ENCODE data around the gene ILKAP.

The ILKAP gene

DNA sequence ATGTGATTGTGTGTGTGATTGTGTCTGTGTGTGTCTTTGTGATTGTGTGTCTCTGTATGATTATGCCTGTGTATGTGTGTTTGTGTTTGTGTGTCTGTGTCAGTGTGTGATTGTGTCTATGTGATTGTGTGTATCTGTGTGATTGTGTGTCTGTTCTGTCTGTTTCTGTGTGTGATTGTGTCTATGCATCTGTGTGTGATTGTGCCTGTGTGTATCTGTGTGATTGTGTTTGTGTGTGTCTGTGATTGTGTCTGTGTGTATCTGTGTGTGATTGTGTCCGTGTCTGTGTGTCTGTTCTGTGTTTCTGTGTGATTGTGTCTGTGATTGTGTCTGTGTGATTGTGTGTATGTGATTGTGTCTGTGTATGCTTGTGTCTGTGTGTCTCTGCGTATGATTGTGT lies 77.2 kb downstream of the ILKAP start:
- no peaks in the 10 kb centered on the region for H3K79me2 ChIP-seq (ENCODE audit: insufficient read depth, low read depth)
- no peak overlapping the region for H3K27ac ChIP-seq
- TF ChIP-seq CTCF (conservative IDR thresholded peaks at IDR 0.05; ENCODE audit: low read depth, low read length): no peak
- no peak overlapping the region for H3K4me2 ChIP-seq
- H4K20me1 ChIP-seq (ENCODE audit: insufficient read depth): no peaks in the 10 kb centered on the region
- H3K4me3 ChIP-seq (IDR thresholded peaks at IDR 0.05; ENCODE audit: insufficient read depth, low read depth, low read length): no peak overlapping the region
- no peaks in the 10 kb centered on the region for H3K36me3 ChIP-seq (ENCODE audit: insufficient read depth)
- no peak overlapping the region for H3K9ac ChIP-seq
- no peaks in the 10 kb centered on the region for H3K4me1 ChIP-seq (ENCODE audit: low read depth, poor library complexity, severe bottlenecking)
- H2AFZ ChIP-seq (ENCODE audit: low read depth): no peak overlapping the region
- H3K27me3 ChIP-seq (ENCODE audit: insufficient read depth, low read depth): peaks cover 2% of the 10 kb centered on the region; the same call in 1 of the 2 replicates

DNA sequence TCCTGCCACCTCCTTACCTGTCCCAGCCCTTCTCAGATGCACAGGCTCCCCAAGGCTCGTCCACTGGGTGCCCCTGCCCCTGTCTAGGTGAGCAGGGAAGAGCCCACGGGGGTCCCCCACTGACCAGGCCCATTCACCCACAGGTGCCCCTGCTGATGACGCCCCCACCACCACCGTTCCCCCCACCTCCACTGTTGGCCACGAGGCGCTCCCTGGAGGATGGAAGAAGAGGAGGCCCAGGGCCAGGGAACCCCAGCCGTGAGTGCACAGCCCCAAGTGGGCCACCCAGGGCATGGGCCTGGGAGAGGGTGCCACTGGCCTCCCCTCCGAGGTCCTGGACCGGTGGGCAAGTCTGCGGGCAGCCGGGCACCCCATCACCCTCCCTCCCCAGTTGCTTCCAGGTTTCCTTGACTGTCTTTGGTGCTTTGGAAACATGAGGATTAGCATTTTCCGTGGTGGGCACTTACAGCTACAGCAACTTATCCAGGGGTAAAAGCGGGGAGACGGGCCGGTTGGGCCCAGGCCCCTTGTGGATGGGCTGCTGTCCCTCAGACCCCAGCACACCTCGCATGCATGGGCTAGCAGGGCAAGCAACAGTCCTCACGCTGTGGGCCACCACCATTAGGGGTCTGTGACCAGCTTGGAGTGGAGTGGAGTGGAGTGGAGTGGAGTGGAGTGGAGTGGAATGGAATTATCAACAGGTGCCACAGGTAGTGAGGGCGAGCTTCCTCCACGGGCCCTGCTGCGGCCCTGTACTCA lies 78.2 kb downstream of the ILKAP start:
- no peak overlapping the region for H2AFZ ChIP-seq (ENCODE audit: low read depth)
- no peak overlapping the region for H3K4me2 ChIP-seq
- H3K36me3 ChIP-seq (ENCODE audit: insufficient read depth): no peaks in the 10 kb centered on the region
- no peak overlapping the region for H3K27ac ChIP-seq
- no peak for TF ChIP-seq CTCF (conservative IDR thresholded peaks at IDR 0.05; ENCODE audit: low read depth, low read length)
- no peak overlapping the region for H3K4me3 ChIP-seq (IDR thresholded peaks at IDR 0.05; ENCODE audit: insufficient read depth, low read depth, low read length)
- H3K4me1 ChIP-seq (ENCODE audit: low read depth, poor library complexity, severe bottlenecking): peaks cover 1% of the 10 kb centered on the region
- no peaks in the 10 kb centered on the region for H4K20me1 ChIP-seq (ENCODE audit: insufficient read depth)
- H3K27me3 ChIP-seq (ENCODE audit: insufficient read depth, low read depth): no peaks in the 10 kb centered on the region; the same call in 1 of the 2 replicates
- H3K79me2 ChIP-seq (ENCODE audit: insufficient read depth, low read depth): no peaks in the 10 kb centered on the region
- no peak overlapping the region for H3K9ac ChIP-seq

DNA sequence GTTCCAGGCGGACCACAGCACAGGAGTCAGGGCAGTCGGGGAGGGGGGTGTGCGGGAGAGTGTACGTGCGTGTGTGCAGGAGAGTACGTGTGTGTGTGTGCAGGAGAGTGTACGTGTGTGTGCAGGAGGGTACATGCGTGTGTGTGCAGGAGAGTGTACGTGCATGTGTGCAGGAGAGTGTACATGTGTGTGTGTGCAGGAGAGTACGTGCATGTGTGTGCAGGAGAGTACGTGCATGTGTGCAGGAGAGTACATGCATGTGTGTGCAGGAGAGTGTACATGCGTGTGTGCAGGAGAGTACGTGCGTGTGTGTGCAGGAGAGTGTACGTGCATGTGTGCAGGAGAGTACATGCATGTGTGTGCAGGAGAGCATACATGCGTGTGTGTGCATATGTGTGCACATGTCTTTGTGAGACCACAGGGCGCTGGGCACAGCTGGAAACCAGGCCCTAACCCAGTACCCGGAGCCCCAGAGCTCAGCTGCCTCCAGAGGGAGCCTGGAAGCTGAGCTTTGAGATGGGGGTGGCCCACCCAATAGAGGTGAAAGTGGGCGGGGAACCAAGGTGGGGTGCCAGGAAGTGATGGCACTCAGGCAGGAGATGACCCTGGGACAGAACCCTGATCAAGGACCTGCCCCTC lies 78.9 kb downstream of the ILKAP start:
- no peak overlapping the region for H2AFZ ChIP-seq (ENCODE audit: low read depth)
- no peak overlapping the region for H3K9ac ChIP-seq
- no peaks in the 10 kb centered on the region for H3K79me2 ChIP-seq (ENCODE audit: insufficient read depth, low read depth)
- no peak overlapping the region for H3K27ac ChIP-seq
- H3K36me3 ChIP-seq (ENCODE audit: insufficient read depth): no peaks in the 10 kb centered on the region
- peaks cover 8% of the 10 kb centered on the region for H3K4me1 ChIP-seq (ENCODE audit: low read depth, poor library complexity, severe bottlenecking)
- no peak overlapping the region for H3K4me3 ChIP-seq (IDR thresholded peaks at IDR 0.05; ENCODE audit: insufficient read depth, low read depth, low read length)
- no peaks in the 10 kb centered on the region for H4K20me1 ChIP-seq (ENCODE audit: insufficient read depth)
- H3K27me3 ChIP-seq (ENCODE audit: insufficient read depth, low read depth): no peaks in the 10 kb centered on the region; the same call in 1 of the 2 replicates
- no peak for TF ChIP-seq CTCF (conservative IDR thresholded peaks at IDR 0.05; ENCODE audit: low read depth, low read length)
- H3K4me2 ChIP-seq: no peak overlapping the region

DNA sequence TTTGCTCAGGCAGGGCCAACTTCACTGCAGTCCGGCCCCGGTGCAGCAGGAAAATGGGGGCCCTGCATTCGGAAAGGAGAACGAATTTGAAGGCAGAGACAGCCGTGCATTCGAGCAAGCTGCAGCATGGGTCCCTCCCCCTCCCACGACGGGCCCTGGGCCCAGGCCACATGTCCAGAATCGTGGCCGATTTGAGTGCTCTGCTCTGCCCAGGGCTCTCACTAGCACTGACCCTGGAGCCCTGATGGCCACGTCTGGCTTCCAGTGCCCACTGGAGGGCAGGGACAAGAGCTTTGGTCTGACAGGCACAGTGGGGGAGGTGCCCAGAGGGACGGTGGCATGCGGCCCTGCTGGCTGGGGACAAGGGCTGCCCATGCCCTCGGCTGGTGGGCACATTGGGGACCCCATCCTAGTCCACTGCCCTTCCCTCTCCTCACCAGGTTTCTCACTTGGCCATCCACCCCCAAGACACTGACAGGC lies 79.5 kb downstream of the ILKAP start:
- no peak overlapping the region for H3K4me3 ChIP-seq (IDR thresholded peaks at IDR 0.05; ENCODE audit: insufficient read depth, low read depth, low read length)
- H2AFZ ChIP-seq (ENCODE audit: low read depth): no peak overlapping the region
- no peak for TF ChIP-seq CTCF (conservative IDR thresholded peaks at IDR 0.05; ENCODE audit: low read depth, low read length)
- no peak overlapping the region for H3K27ac ChIP-seq
- no peak overlapping the region for H3K4me2 ChIP-seq
- H3K9ac ChIP-seq: no peak overlapping the region
- no peaks in the 10 kb centered on the region for H4K20me1 ChIP-seq (ENCODE audit: insufficient read depth)
- H3K79me2 ChIP-seq (ENCODE audit: insufficient read depth, low read depth): no peaks in the 10 kb centered on the region
- no peaks in the 10 kb centered on the region; the same call in 1 of the 2 replicates for H3K27me3 ChIP-seq (ENCODE audit: insufficient read depth, low read depth)
- H3K4me1 ChIP-seq (ENCODE audit: low read depth, poor library complexity, severe bottlenecking): peaks cover 9% of the 10 kb centered on the region
- no peaks in the 10 kb centered on the region for H3K36me3 ChIP-seq (ENCODE audit: insufficient read depth)
